ENCODE data around the gene SH3BGR. TPM values are rescaled to one million over a fixed set of nuclear protein-coding genes. Genes with fewer than 3 reads are reported as not detected.

Gene SH3BGR
- total RNA-seq, 1 donor from 2014 or later: 2.3 TPM

DNA sequence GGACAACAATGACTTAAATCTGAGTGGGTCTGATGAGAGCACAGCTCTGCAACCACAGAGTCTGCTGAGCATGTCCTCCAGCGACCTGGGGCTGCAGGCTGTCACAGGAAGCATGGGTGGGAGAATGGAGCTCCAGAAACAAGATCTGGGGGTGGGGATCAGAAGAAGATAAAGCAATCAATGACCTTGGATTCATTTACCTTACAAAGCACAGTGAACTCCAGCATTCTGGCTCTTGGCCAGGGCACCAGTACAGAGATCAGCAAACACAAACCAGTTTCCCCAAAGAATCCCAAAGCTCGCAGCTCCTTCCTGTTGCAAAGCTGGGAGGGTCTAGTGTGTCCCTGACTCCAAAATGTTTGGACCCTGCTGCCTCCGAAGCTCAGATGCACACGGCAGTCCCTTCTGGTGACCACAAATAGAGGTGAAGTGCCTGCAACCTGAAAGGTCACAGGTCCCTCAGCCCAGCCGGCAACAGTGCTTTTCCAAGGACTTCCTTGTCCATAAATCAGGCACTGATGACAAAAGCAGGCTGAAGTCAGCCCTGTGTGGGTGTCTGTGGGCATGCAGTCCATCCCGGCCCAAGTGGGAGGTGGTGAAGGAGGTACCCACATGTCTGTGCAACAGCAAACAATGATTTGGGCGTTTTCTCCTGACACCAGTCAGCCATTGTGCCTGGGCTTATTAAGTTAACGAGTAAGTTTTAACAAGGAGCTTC lies 76.1 kb downstream of the SH3BGR start:
- Mint-ChIP-seq H3K27ac (ENCODE audit: unreplicated experiment) (no peak overlapping the region), H3K4me1 (peaks cover 46% of the 10 kb centered on the region), H3K27me3 (ENCODE audit: low read depth) (peaks cover 10% of the 10 kb centered on the region), H3K4me3 (no peak overlapping the region), H3K36me3 (ENCODE audit: low read depth) (no peaks in the 10 kb centered on the region), H3K9me3 (no peaks in the 10 kb centered on the region)
- TF ChIP-seq, protein P1, sequence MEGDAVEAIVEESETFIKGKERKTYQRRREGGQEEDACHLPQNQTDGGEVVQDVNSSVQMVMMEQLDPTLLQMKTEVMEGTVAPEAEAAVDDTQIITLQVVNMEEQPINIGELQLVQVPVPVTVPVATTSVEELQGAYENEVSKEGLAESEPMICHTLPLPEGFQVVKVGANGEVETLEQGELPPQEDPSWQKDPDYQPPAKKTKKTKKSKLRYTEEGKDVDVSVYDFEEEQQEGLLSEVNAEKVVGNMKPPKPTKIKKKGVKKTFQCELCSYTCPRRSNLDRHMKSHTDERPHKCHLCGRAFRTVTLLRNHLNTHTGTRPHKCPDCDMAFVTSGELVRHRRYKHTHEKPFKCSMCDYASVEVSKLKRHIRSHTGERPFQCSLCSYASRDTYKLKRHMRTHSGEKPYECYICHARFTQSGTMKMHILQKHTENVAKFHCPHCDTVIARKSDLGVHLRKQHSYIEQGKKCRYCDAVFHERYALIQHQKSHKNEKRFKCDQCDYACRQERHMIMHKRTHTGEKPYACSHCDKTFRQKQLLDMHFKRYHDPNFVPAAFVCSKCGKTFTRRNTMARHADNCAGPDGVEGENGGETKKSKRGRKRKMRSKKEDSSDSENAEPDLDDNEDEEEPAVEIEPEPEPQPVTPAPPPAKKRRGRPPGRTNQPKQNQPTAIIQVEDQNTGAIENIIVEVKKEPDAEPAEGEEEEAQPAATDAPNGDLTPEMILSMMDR (conservative IDR thresholded peaks at IDR 0.05): no peak
- no peak for DNase-seq (ENCODE audit: low read depth, low spot score)

DNA sequence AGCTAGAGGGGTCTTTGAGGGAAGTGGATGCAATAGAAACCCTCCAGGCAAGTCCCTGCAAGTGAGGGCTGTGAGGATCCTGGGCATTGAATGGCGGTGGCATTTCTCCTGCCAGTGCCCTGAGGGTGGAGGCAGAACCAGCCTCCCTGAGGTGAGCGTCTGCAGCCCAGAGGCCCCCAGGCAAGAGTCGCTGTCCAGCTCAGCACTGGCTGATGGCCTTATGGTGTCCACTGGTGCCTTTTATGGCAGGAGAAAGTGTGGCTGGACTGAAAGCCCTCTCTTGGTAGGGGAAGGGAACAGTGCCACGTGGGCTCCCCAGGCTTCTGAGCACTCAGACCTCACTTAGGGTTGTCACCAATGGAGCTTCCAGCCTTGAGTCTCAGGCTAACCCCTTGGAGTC lies 77.3 kb downstream of the SH3BGR start:
- H3K27me3 Mint-ChIP-seq (ENCODE audit: low read depth): peaks cover 6% of the 10 kb centered on the region
- H3K4me3 Mint-ChIP-seq: no peak overlapping the region
- no peak overlapping the region for H3K27ac Mint-ChIP-seq (ENCODE audit: unreplicated experiment)
- H3K36me3 Mint-ChIP-seq (ENCODE audit: low read depth): no peaks in the 10 kb centered on the region
- peaks cover 44% of the 10 kb centered on the region for H3K4me1 Mint-ChIP-seq
- TF ChIP-seq, protein P1 (conservative IDR thresholded peaks at IDR 0.05): no peak
- no peak for DNase-seq (ENCODE audit: low read depth, low spot score)
- H3K9me3 Mint-ChIP-seq: no peaks in the 10 kb centered on the region

DNA sequence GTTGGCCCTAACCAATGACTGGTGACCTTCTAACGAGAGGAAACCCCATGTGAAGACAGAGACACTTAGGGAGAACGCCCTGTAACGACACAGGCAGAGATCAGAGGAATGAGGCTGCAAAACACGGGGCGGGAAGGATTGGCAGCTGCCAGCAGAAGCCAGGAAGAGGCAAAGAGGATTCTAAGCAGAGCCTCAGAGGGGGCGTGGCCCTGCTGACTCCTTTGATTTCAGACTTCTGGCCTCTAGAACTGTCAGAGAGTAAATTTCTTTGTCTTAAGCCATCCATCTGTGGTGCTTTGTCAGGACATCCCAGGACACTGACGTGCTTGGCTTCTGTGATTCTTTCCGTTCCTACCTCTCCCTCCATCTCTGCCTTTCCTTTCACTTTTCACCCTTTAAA lies 79.3 kb downstream of the SH3BGR start:
- Mint-ChIP-seq H3K4me3 (no peak overlapping the region), H3K4me1 (peaks cover 40% of the 10 kb centered on the region), H3K27me3 (ENCODE audit: low read depth) (peaks cover 3% of the 10 kb centered on the region), H3K36me3 (ENCODE audit: low read depth) (no peaks in the 10 kb centered on the region), H3K9me3 (no peaks in the 10 kb centered on the region), H3K27ac (ENCODE audit: unreplicated experiment) (peak overlapping the region; percentile 22)
- TF ChIP-seq, protein P1 (conservative IDR thresholded peaks at IDR 0.05): no peak
- no peak for DNase-seq (ENCODE audit: low read depth, low spot score)

DNA sequence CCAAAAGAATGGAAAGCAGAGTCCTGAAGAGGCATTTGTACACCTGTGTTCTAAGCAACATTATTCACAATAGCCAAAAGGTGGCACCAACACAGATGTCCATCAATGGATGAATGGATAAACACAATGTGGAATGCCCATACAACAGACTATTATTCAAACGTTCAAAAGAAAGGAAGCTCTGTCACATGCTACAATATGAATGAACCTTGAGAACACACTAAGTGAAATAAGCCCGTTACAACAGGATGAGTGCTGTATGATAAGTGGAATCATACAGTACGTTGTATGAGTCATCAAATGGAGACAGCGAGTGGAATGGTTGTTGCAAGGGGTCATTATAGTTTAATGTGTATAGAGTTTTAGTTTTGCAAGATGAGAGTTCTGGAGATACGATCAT lies 80.1 kb downstream of the SH3BGR start:
- Mint-ChIP-seq H3K9me3 (no peaks in the 10 kb centered on the region), H3K27ac (ENCODE audit: unreplicated experiment) (no peak overlapping the region), H3K4me1 (peaks cover 40% of the 10 kb centered on the region), H3K27me3 (ENCODE audit: low read depth) (peaks cover 3% of the 10 kb centered on the region), H3K4me3 (no peak overlapping the region), H3K36me3 (ENCODE audit: low read depth) (no peaks in the 10 kb centered on the region)
- TF ChIP-seq, protein P1 (conservative IDR thresholded peaks at IDR 0.05): no peak
- no peak for DNase-seq (ENCODE audit: low read depth, low spot score)

DNA sequence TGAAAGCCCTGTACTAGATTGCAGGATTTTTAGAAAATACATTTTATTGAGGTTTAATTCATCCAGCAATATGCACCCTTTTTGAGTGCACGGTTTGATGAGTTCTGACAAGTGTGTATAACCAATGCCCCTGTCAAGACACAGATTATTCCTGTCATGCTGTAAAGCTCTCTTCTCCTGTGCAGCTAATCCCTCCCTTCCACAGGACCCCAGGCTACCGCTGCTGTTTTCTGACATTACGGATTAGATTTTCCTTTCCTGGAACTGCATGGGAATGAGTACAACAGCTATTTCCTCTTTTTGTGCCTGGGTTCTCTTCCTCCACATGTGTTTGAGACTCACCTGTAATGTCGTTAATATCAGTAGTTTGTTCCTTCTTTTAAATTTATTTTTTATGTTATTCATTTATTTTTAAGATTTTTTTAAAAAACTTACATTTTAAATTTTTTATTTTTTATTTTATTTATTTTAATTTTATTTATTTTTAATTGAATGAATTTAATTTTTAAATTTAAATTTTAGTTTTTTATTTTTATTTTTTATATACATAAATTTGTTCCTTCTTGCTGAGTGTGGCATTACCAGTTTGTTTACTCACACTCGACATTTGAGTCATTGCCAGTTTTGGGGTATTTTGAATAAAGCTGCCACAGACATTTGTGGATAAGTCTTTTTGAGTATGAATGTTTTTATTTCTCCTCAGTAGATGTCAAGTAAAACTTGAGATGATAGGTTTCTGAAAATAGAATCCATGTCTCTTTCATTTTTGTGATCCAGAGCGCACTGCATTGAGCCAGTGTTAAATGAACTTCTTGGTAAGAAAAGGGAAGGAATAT lies 82.0 kb downstream of the SH3BGR start:
- H3K36me3 Mint-ChIP-seq (ENCODE audit: low read depth): no peaks in the 10 kb centered on the region
- DNase-seq (ENCODE audit: low read depth, low spot score): no peak
- no peaks in the 10 kb centered on the region for H3K27me3 Mint-ChIP-seq (ENCODE audit: low read depth)
- no peak overlapping the region for H3K4me3 Mint-ChIP-seq
- peaks cover 36% of the 10 kb centered on the region for H3K4me1 Mint-ChIP-seq
- no peak overlapping the region for H3K27ac Mint-ChIP-seq (ENCODE audit: unreplicated experiment)
- TF ChIP-seq, protein P1 (conservative IDR thresholded peaks at IDR 0.05): no peak
- H3K9me3 Mint-ChIP-seq: no peaks in the 10 kb centered on the region
